Liver (tissue), 9 donors: Measurements from ENCODE around the gene DMTF1. TPM values are rescaled to one million over a fixed set of nuclear protein-coding genes. Genes with fewer than 3 reads are reported as not detected.

Experiments used
- DNase-seq: peaks from one replicate; pipeline ENCODE4 v3.0.0-alpha.2; 2017; ENCODE audit warnings: low spot score
- H3K27ac ChIP-seq, 2 donors: one replicate each; pipeline ENCODE4 v1.7.0; 2013; ENCODE audit warnings: inconsistent platforms in 2 of 2, low read length in 2 of 2, control low read depth in 1 of 2, low read depth in 1 of 2, mild to moderate bottlenecking in 1 of 2
- H3K27me3 ChIP-seq, 4 donors: one replicate each; pipeline versions ENCODE4 v1.6.1 to v1.7.0; 2013; ENCODE audit warnings: low read length in 3 of 4, inconsistent platforms in 1 of 4, mild to moderate bottlenecking in 1 of 4, moderate library complexity in 1 of 4; ENCODE audit not compliant: control insufficient read depth in 4 of 4, insufficient read depth in 4 of 4
- H3K36me3 ChIP-seq, 4 donors: one replicate each; pipeline versions ENCODE4 v1.6.1 to v1.7.0; 2013; ENCODE audit warnings: low read length in 3 of 4, mild to moderate bottlenecking in 3 of 4, low read depth in 1 of 4, moderate library complexity in 1 of 4; ENCODE audit not compliant: control insufficient read depth in 4 of 4, insufficient read depth in 3 of 4
- H3K4me1 ChIP-seq, 4 donors: one replicate each; pipeline versions ENCODE4 v1.6.1 to v1.7.0; 2013; ENCODE audit warnings: low read length in 3 of 4, mild to moderate bottlenecking in 3 of 4, moderate library complexity in 1 of 4; ENCODE audit not compliant: control insufficient read depth in 4 of 4, insufficient read depth in 4 of 4
- H3K4me3 ChIP-seq, 3 donors: one replicate each; pipeline versions ENCODE4 v1.6.1 to v1.7.0; 2013; ENCODE audit warnings: low read length in 3 of 3, control low read depth in 1 of 3, low read depth in 1 of 3, mild to moderate bottlenecking in 1 of 3
- H3K9ac ChIP-seq, 2 donors: one replicate each; pipeline ENCODE4 v1.7.0; 2013; ENCODE audit warnings: low read length in 2 of 2, mild to moderate bottlenecking in 2 of 2, moderate library complexity in 2 of 2, control low read depth in 1 of 2, low read depth in 1 of 2
- H3K9me3 ChIP-seq, 4 donors: one replicate each; pipeline versions ENCODE4 v1.6.1 to v1.7.0; 2013; ENCODE audit warnings: low read length in 3 of 4; ENCODE audit not compliant: control insufficient read depth in 4 of 4
- CTCF ChIP-seq: fragments of 150-350 bp; IDR thresholded peaks from 2 replicates; pipeline ENCODE4 v1.5.1; 2017; ENCODE audit warnings: improper control_type of control experiment, low read depth, low read length; ENCODE audit not compliant: missing input control
- EGR1 ChIP-seq, 2 donors: IDR thresholded peaks; 2 replicates each; pipeline ENCODE4 v1.6.1; 2016 to 2018; ENCODE audit warnings: antibody characterized with exemption in 2 of 2, low read depth in 2 of 2
- FOXA1 ChIP-seq: IDR thresholded peaks from 2 replicates; pipeline ENCODE4 v1.6.1; 2016; ENCODE audit warnings: antibody characterized with exemption
- FOXA2 ChIP-seq: IDR thresholded peaks from 2 replicates; pipeline ENCODE4 v1.6.1; 2016; ENCODE audit warnings: antibody characterized with exemption
- HNF4G ChIP-seq: IDR thresholded peaks from 2 replicates; pipeline ENCODE4 v1.6.1; 2016; ENCODE audit warnings: antibody characterized with exemption
- JUND ChIP-seq, 2 donors: IDR thresholded peaks; 2 replicates each; pipeline ENCODE4 v1.6.1; 2016; ENCODE audit warnings: antibody characterized with exemption in 2 of 2
- RAD21 ChIP-seq, 2 donors: IDR thresholded peaks; 2 replicates each; pipeline ENCODE4 v1.6.1; 2016; ENCODE audit warnings: antibody characterized with exemption in 2 of 2, mild to moderate bottlenecking in 2 of 2
- RXRA ChIP-seq, 2 donors: IDR thresholded peaks; 2 replicates each; pipeline ENCODE4 v1.6.1; 2017 to 2018; ENCODE audit warnings: antibody characterized with exemption in 2 of 2, mild to moderate bottlenecking in 1 of 2
- SP1 ChIP-seq: IDR thresholded peaks from 2 replicates; pipeline ENCODE4 v1.6.1; 2018; ENCODE audit warnings: antibody characterized with exemption, mild to moderate bottlenecking
- YY1 ChIP-seq: IDR thresholded peaks from 2 replicates; pipeline ENCODE4 v1.6.1; 2016; ENCODE audit warnings: antibody characterized with exemption, mild to moderate bottlenecking
- ZBTB33 ChIP-seq: IDR thresholded peaks from 2 replicates; pipeline ENCODE4 v1.6.1; 2016; ENCODE audit warnings: antibody characterized with exemption
- WGBS: extraction: QIAGEN DNeasy Blood & Tissue Kit; methylation state at CpG from one replicate; pipeline ENCODE4 v1.1.7; 2013; 5-methylcytosine and 5-hydroxymethylcytosine counted together
- polyA plus RNA-seq, 2 donors: library from polyadenylated mRNA; stranded (reverse) in 1 of 2; unstranded in 1 of 2; fragments of 200-250 nt in 1 of 2; fragments of >200 nt in 1 of 2; fragmentation: Nextera tagmentation in 1 of 2; extraction: Ambion mirVana in 1 of 2; gene quantifications; one replicate each; pipeline versions ENCODE4 v1.2.1 to v1.2.3, GENCODE V29; 2013 to 2015
- total RNA-seq, 2 donors: library from RNA; depleted of rRNA; stranded (reverse); fragments of >200 nt; gene quantifications; one replicate each; pipeline ENCODE4 v1.2.3, GENCODE V29; 2014
- donor health status: healthy.
- donor health status: healthy.
- donor health status: healthy.
- donor health status: healthy.
- donor health status: healthy.

The DMTF1 gene
- total and polyA plus RNA-seq, 4 donors: 6.5 to 54.6 (median 26.0) TPM

GRCh38 chr7:87147500-87147899 lies 4.8 kb upstream of the DMTF1 start:
- Histone ChIP-seq H3K4me1 (peaks cover 0 to 9% (median 6%) of the 10 kb centered on the region in 4 donors), H3K9me3 (no peaks in the 10 kb centered on the region), H3K4me3 (no peak overlapping the region), H3K36me3 (no peaks in the 10 kb centered on the region), H3K27ac (no peak overlapping the region), H3K27me3 (no peaks in the 10 kb centered on the region), H3K9ac (no peak overlapping the region)
- no peak for DNase-seq
- WGBS: 90% methylated on average over 7 of the region's 7 CpGs
- TF ChIP-seq FOXA2 (no peak), CTCF (no peak), SP1 (no peak), RXRA (IDR thresholded peaks at IDR 0.05) (no peak), ZBTB33 (no peak), HNF4G (no peak), YY1 (no peak), EGR1 (IDR thresholded peaks at IDR 0.05; ENCODE audit: low read depth in 2 of 2) (no peak)

GRCh38 chr7:87148332-87148955 lies 3.8 kb upstream of the DMTF1 start:
- no peak for DNase-seq
- H3K36me3 ChIP-seq: no peaks in the 10 kb centered on the region
- no peak overlapping the region for H3K27ac ChIP-seq
- H3K27me3 ChIP-seq: no peaks in the 10 kb centered on the region
- no peak overlapping the region for H3K9ac ChIP-seq
- TF ChIP-seq CTCF: peak; percentile 52
- no peak for TF ChIP-seq JUND (IDR thresholded peaks at IDR 0.05)
- TF ChIP-seq SP1: no peak
- TF ChIP-seq RAD21 (IDR thresholded peaks at IDR 0.05): peak; percentile 80 to 81
- TF ChIP-seq FOXA1: no peak
- TF ChIP-seq FOXA2: no peak
- TF ChIP-seq YY1: no peak
- TF ChIP-seq ZBTB33: no peak
- 18% methylated on average over 1 of the region's 1 CpG for WGBS
- H3K4me3 ChIP-seq: no peak overlapping the region
- H3K4me1 ChIP-seq: peaks cover 0 to 13% (median 8%) of the 10 kb centered on the region in 4 donors
- H3K9me3 ChIP-seq: no peaks in the 10 kb centered on the region
